Measurements from ENCODE around the gene NEDD4L. TPM values are rescaled to one million over a fixed set of nuclear protein-coding genes. Genes with fewer than 3 reads are reported as not detected.

NEDD4L gene
- total and polyA plus RNA-seq, 2 experiments from 2014 or later, result 36.2 to 72.3 TPM

DNA sequence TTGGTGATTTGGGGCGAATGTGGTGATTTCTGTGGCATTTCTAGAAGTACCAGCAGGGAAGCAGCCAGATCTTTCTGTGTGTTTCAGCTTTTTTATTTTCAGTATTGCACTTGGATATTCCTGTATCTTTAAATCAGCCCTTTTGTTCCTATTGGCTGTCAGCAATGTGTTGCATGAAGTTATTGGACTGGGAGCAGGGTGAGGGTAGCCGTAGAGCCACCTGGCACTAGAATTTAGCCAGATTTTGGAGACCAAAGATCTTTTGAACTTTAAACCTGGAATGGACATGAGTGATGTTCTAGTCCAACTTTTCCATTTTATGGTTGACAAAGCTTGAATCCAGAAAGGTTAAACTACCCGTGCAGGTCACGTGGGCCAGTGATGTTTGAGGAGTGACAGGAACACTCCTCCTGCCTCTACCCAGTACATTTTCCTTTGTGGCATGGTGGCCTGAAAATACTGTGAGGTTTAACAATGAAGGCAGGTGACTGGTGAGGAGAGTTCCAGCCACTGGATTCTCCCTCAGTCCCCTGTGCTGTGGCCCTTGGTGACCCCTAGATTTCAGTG is 122.3 kb downstream of the NEDD4L start:
- Mint-ChIP-seq H3K36me3 (ENCODE audit: low read depth) (peaks cover under 1% of the 10 kb centered on the region; the same call in 2 of the 3 replicates), H3K9me3 (no peaks in the 10 kb centered on the region), H3K4me3 (no peak overlapping the region), H3K4me1 (peaks cover 14% of the 10 kb centered on the region), H3K27ac (no peak overlapping the region), H3K27me3 (ENCODE audit: insufficient read depth, low read depth, poor library complexity) (peaks cover 9% of the 10 kb centered on the region)
- Histone ChIP-seq H3K9me2 (ENCODE audit: insufficient read depth) (0 out of 2 replicates have a peak, but pooled peaks cover 3% of the 10 kb centered on the region), H3K27me3 (ENCODE audit: insufficient read depth) (no peaks in the 10 kb centered on the region), H3F3A (replicated peaks; ENCODE audit: low read depth) (no peaks in the 10 kb centered on the region), H2AFZ (no peak overlapping the region), H4K20me1 (replicated peaks; ENCODE audit: insufficient read depth) (no peaks in the 10 kb centered on the region), H3K4me3 (no peak overlapping the region), H3K36me3 (ENCODE audit: insufficient read depth) (no peaks in the 10 kb centered on the region), H3K4me1 (ENCODE audit: insufficient read depth) (no peaks in the 10 kb centered on the region), H3K4me2 (no peak overlapping the region), H3K79me2 (replicated peaks; ENCODE audit: insufficient read depth) (peaks cover 17% of the 10 kb centered on the region), H3K27ac (ENCODE audit: low read depth) (no peak overlapping the region)
- no peak for TF ChIP-seq ZNF331 (CRISPR knock-in tag; IDR thresholded peaks at IDR 0.05; ENCODE audit: low read depth)
- TF ChIP-seq, protein P1, sequence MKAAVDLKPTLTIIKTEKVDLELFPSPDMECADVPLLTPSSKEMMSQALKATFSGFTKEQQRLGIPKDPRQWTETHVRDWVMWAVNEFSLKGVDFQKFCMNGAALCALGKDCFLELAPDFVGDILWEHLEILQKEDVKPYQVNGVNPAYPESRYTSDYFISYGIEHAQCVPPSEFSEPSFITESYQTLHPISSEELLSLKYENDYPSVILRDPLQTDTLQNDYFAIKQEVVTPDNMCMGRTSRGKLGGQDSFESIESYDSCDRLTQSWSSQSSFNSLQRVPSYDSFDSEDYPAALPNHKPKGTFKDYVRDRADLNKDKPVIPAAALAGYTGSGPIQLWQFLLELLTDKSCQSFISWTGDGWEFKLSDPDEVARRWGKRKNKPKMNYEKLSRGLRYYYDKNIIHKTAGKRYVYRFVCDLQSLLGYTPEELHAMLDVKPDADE (IDR thresholded peaks at IDR 0.05), result no peak
- no peak for ATAC-seq
- DNase-seq (ENCODE audit: low spot score), result no peak

DNA sequence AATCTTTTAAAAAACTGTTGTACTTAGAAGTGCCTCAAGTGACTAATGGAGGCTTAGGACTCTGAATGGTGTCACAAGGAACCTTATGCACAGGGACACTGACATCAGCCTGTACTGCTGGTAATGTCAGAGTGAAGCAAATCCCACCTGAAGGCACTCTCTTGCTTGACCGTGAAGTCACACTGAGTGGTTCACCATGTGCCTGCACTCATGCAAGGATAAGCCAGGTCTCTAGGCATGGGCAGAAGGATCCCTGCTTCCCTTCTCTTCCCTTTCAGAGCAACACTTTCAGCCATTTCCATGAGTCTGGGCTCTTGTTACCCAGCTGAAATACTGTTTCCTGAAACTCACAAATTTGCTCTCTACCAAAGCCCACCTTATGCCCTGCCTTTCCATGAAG is 123.0 kb downstream of the NEDD4L start:
- peaks cover 4% of the 10 kb centered on the region; the same call in 2 of the 3 replicates for H3K36me3 Mint-ChIP-seq (ENCODE audit: low read depth)
- peaks cover 8% of the 10 kb centered on the region; the same call in 2 of the 3 replicates for H3K4me1 Mint-ChIP-seq
- Histone ChIP-seq H4K20me1 (replicated peaks; ENCODE audit: insufficient read depth) (no peaks in the 10 kb centered on the region), H3K4me1 (ENCODE audit: insufficient read depth) (no peaks in the 10 kb centered on the region), H3K27me3 (ENCODE audit: insufficient read depth) (no peaks in the 10 kb centered on the region), H3K9me2 (ENCODE audit: insufficient read depth) (0 out of 2 replicates have a peak, but pooled peaks cover 3% of the 10 kb centered on the region), H3K79me2 (replicated peaks; ENCODE audit: insufficient read depth) (peaks cover 17% of the 10 kb centered on the region), H3K27ac (ENCODE audit: low read depth) (no peak overlapping the region), H3K4me3 (no peak overlapping the region), H3K4me2 (no peak overlapping the region), H3K36me3 (ENCODE audit: insufficient read depth) (no peaks in the 10 kb centered on the region), H3F3A (replicated peaks; ENCODE audit: low read depth) (no peaks in the 10 kb centered on the region), H2AFZ (no peak overlapping the region)
- no peak overlapping the region for H3K4me3 Mint-ChIP-seq
- TF ChIP-seq POLR2AphosphoS5 (IDR thresholded peaks at IDR 0.05; ENCODE audit: low read depth), result no peak
- TF ChIP-seq, protein P1 (IDR thresholded peaks at IDR 0.05), result no peak
- TF ChIP-seq, protein P2, sequence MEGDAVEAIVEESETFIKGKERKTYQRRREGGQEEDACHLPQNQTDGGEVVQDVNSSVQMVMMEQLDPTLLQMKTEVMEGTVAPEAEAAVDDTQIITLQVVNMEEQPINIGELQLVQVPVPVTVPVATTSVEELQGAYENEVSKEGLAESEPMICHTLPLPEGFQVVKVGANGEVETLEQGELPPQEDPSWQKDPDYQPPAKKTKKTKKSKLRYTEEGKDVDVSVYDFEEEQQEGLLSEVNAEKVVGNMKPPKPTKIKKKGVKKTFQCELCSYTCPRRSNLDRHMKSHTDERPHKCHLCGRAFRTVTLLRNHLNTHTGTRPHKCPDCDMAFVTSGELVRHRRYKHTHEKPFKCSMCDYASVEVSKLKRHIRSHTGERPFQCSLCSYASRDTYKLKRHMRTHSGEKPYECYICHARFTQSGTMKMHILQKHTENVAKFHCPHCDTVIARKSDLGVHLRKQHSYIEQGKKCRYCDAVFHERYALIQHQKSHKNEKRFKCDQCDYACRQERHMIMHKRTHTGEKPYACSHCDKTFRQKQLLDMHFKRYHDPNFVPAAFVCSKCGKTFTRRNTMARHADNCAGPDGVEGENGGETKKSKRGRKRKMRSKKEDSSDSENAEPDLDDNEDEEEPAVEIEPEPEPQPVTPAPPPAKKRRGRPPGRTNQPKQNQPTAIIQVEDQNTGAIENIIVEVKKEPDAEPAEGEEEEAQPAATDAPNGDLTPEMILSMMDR (conservative IDR thresholded peaks at IDR 0.05; ENCODE audit: low read depth in 2 of 2), result no peak
- TF ChIP-seq EZH2 (IDR thresholded peaks at IDR 0.05; ENCODE audit: low read depth, unreplicated experiment), result no peak
- no peak for DNase-seq (ENCODE audit: low spot score)
- no peak for ATAC-seq
- peaks cover 9% of the 10 kb centered on the region for H3K27me3 Mint-ChIP-seq (ENCODE audit: insufficient read depth, low read depth, poor library complexity)
- H3K9me3 Mint-ChIP-seq, result no peaks in the 10 kb centered on the region
- H3K27ac Mint-ChIP-seq, result no peak overlapping the region
